ENCODE measurements around the gene CTDNEP1. TPM values are rescaled to one million over a fixed set of nuclear protein-coding genes. Genes with fewer than 3 reads are reported as not detected.

Gene CTDNEP1
- total RNA-seq, 1 experiment from 2014 or later = 132 TPM

- DNase-seq (ENCODE audit: low read depth, low spot score) = no peak
- Histone ChIP-seq H3K9me3 (ENCODE audit: control insufficient read depth, insufficient read depth, low read depth, low read length) (no peaks in the 10 kb centered on the region), H3K4me1 (ENCODE audit: control insufficient read depth, insufficient read depth, low read length) (peaks cover 29% of the 10 kb centered on the region), H3K4me3 (ENCODE audit: low read depth in 2 of 2, low read length in 2 of 2) (peak overlapping the region; percentile 53 to 70), H3K36me3 (ENCODE audit: control insufficient read depth, insufficient read depth, low read length) (peaks cover 5% of the 10 kb centered on the region; the same call in 1 of the 2 replicates), H3K27me3 (ENCODE audit: control insufficient read depth, insufficient read depth, low read length) (no peaks in the 10 kb centered on the region), H3K27ac (ENCODE audit: low read length) (peak overlapping the region; percentile 73)
- TF ChIP-seq SIN3A (IDR thresholded peaks at IDR 0.05; ENCODE audit: borderline replicate concordance, insufficient read depth, low read depth, low read length) (no peak), POLR2AphosphoS5 (IDR thresholded peaks at IDR 0.05; ENCODE audit: low read depth, low read length) (no peak), TCF7L2 (IDR thresholded peaks at IDR 0.05; ENCODE audit: low read depth, low read length) (no peak)
- TF ChIP-seq, protein P1, sequence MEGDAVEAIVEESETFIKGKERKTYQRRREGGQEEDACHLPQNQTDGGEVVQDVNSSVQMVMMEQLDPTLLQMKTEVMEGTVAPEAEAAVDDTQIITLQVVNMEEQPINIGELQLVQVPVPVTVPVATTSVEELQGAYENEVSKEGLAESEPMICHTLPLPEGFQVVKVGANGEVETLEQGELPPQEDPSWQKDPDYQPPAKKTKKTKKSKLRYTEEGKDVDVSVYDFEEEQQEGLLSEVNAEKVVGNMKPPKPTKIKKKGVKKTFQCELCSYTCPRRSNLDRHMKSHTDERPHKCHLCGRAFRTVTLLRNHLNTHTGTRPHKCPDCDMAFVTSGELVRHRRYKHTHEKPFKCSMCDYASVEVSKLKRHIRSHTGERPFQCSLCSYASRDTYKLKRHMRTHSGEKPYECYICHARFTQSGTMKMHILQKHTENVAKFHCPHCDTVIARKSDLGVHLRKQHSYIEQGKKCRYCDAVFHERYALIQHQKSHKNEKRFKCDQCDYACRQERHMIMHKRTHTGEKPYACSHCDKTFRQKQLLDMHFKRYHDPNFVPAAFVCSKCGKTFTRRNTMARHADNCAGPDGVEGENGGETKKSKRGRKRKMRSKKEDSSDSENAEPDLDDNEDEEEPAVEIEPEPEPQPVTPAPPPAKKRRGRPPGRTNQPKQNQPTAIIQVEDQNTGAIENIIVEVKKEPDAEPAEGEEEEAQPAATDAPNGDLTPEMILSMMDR (IDR thresholded peaks at IDR 0.05) = no peak
- TF ChIP-seq, protein P2, sequence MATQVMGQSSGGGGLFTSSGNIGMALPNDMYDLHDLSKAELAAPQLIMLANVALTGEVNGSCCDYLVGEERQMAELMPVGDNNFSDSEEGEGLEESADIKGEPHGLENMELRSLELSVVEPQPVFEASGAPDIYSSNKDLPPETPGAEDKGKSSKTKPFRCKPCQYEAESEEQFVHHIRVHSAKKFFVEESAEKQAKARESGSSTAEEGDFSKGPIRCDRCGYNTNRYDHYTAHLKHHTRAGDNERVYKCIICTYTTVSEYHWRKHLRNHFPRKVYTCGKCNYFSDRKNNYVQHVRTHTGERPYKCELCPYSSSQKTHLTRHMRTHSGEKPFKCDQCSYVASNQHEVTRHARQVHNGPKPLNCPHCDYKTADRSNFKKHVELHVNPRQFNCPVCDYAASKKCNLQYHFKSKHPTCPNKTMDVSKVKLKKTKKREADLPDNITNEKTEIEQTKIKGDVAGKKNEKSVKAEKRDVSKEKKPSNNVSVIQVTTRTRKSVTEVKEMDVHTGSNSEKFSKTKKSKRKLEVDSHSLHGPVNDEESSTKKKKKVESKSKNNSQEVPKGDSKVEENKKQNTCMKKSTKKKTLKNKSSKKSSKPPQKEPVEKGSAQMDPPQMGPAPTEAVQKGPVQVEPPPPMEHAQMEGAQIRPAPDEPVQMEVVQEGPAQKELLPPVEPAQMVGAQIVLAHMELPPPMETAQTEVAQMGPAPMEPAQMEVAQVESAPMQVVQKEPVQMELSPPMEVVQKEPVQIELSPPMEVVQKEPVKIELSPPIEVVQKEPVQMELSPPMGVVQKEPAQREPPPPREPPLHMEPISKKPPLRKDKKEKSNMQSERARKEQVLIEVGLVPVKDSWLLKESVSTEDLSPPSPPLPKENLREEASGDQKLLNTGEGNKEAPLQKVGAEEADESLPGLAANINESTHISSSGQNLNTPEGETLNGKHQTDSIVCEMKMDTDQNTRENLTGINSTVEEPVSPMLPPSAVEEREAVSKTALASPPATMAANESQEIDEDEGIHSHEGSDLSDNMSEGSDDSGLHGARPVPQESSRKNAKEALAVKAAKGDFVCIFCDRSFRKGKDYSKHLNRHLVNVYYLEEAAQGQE (IDR thresholded peaks at IDR 0.05; ENCODE audit: insufficient read depth in 1 of 2, low read depth in 2 of 2, low read length in 1 of 2) = no peak
- ATAC-seq = no peak
- CTCF ChIA-PET = interaction anchor here (0.5 to 0.6 kb wide), 3 partner anchors 38 to 169 kb away, joined by 3 to 12 read pairs (median 10); no protein-coding TSS in a partner anchor
- in situ Hi-C loops (cut with HindIII; ENCODE audit: low pct_unique_long_range_greater_than_20kb, low sequenced_read_pairs) (no loop called here), intact Hi-C loops (cut with micrococcal nuclease; ENCODE audit: unreplicated experiment) (no loop called here)
- POLR2A ChIA-PET = interaction anchor here (0.6 kb wide), 1 partner anchor 89 kb away, joined by 25 read pairs; no protein-coding TSS in a partner anchor
- no TSS peak for BruUV-seq (replicated peaks)
These were observed 35.8 kb downstream of the CTDNEP1 start for GRCh38 chr17:7215652-7216180.

- H3K9me3 ChIP-seq (ENCODE audit: control insufficient read depth, insufficient read depth, low read depth, low read length) = no peaks in the 10 kb centered on the region
- ChIA-PET POLR2A (no interaction called here), CTCF (interaction anchor here (0.5 kb wide), 1 partner anchor 38 kb away, joined by 3 read pairs; no protein-coding TSS in a partner anchor)
- H3K4me1 ChIP-seq (ENCODE audit: control insufficient read depth, insufficient read depth, low read length) = peaks cover 29% of the 10 kb centered on the region
- DNase-seq (ENCODE audit: low read depth, low spot score) = no peak
- no peaks in the 10 kb centered on the region for H3K27me3 ChIP-seq (ENCODE audit: control insufficient read depth, insufficient read depth, low read length)
- intact Hi-C loops (cut with micrococcal nuclease; ENCODE audit: unreplicated experiment) (no loop called here), in situ Hi-C loops (cut with HindIII; ENCODE audit: low pct_unique_long_range_greater_than_20kb, low sequenced_read_pairs) (no loop called here)
- peak; percentile 11; the same call in 1 of the 2 replicates for ATAC-seq
- TF ChIP-seq SIN3A (IDR thresholded peaks at IDR 0.05; ENCODE audit: borderline replicate concordance, insufficient read depth, low read depth, low read length) = no peak
- TF ChIP-seq, protein P1 (IDR thresholded peaks at IDR 0.05) = peak; percentile 16
- no peak for TF ChIP-seq TCF7L2 (IDR thresholded peaks at IDR 0.05; ENCODE audit: low read depth, low read length)
- TF ChIP-seq POLR2AphosphoS5 (IDR thresholded peaks at IDR 0.05; ENCODE audit: low read depth, low read length) = no peak
- TF ChIP-seq, protein P2 (IDR thresholded peaks at IDR 0.05; ENCODE audit: insufficient read depth in 1 of 2, low read depth in 2 of 2, low read length in 1 of 2) = no peak
- no peaks in the 10 kb centered on the region; the same call in 1 of the 2 replicates for H3K36me3 ChIP-seq (ENCODE audit: control insufficient read depth, insufficient read depth, low read length)
- peak overlapping the region; percentile 47 to 70 for H3K4me3 ChIP-seq (ENCODE audit: low read depth in 2 of 2, low read length in 2 of 2)
- peak overlapping the region; percentile 71 for H3K27ac ChIP-seq (ENCODE audit: low read length)
- BruUV-seq (replicated peaks) = no TSS peak
These were observed 36.3 kb downstream of the CTDNEP1 start for GRCh38 chr17:7215136-7215638.
